C4-2B (cell line): ENCODE data around the gene ATXN1.

Source experiments
- CTCF ChIP-seq: fragments of 450-650 bp; conservative IDR thresholded peaks from 2 replicates; pipeline ENCODE4 v1.5.1; 2017; ENCODE audit warnings: mild to moderate bottlenecking
- ZFX ChIP-seq: fragments of 450-650 bp; IDR thresholded peaks from 2 replicates; pipeline ENCODE4 v1.6.1; 2017

- TF ChIP-seq CTCF (no peak), ZFX (no peak)
These were observed 362.1 kb downstream of the ATXN1 start for GRCh38 chr6:16399158-16399557.
